Loucy (cell line): ENCODE results near the gene KCTD19.
A peak's percentile ranks its signal among the peaks of the same experiment; 100 is the strongest.

Source experiments
- H2AFZ ChIP-seq: fragments of 200-600 bp; sonication (generic); 2 replicates; pipeline ENCODE4 v1.6.0; 2016; ENCODE audit warnings: antibody characterized with exemption, mild to moderate bottlenecking, low read length, moderate library complexity
- H3F3A ChIP-seq: fragments of 200-600 bp; 2 replicates; pipeline ENCODE4 v1.6.0; 2016; ENCODE audit warnings: antibody characterized with exemption, low read depth, mild to moderate bottlenecking
- H3K27me3 ChIP-seq: fragments of 200-600 bp; sonication (generic); 2 replicates; pipeline ENCODE4 v1.6.1; 2014; ENCODE audit warnings: low read length, mild to moderate bottlenecking; ENCODE audit not compliant: insufficient read depth, poor library complexity, severe bottlenecking
- H3K36me3 ChIP-seq: fragments of 200-600 bp; sonication (generic); 2 replicates; pipeline ENCODE4 v1.6.1; 2016; ENCODE audit warnings: low read length; ENCODE audit not compliant: insufficient read depth
- H3K4me1 ChIP-seq: fragments of 200-600 bp; sonication (generic); 2 replicates; pipeline ENCODE4 v1.5.1; 2014; ENCODE audit warnings: low read length, mild to moderate bottlenecking; ENCODE audit not compliant: insufficient read depth, poor library complexity, severe bottlenecking
- H3K4me2 ChIP-seq: fragments of 200-600 bp; sonication (generic); 2 replicates; pipeline ENCODE4 v1.6.0; 2014; ENCODE audit warnings: antibody characterized with exemption, low read length, low read depth, mild to moderate bottlenecking; ENCODE audit not compliant: poor library complexity, severe bottlenecking
- H3K4me3 ChIP-seq: fragments of 200-600 bp; sonication (generic); 2 replicates; pipeline ENCODE4 v1.5.1; 2014; ENCODE audit warnings: low read length, mild to moderate bottlenecking, mixed read lengths; ENCODE audit not compliant: poor library complexity, severe bottlenecking
- H3K79me2 ChIP-seq: fragments of 200-600 bp; sonication (generic); 2 replicates; pipeline ENCODE4 v1.6.1; 2014; ENCODE audit warnings: low read length; ENCODE audit not compliant: insufficient read depth
- H3K9ac ChIP-seq: fragments of 200-600 bp; sonication (generic); 2 replicates; pipeline ENCODE4 v1.6.0; 2014; ENCODE audit warnings: mild to moderate bottlenecking, low read depth, low read length, moderate library complexity; ENCODE audit not compliant: poor library complexity, severe bottlenecking
- H3K9me2 ChIP-seq: fragments of 200-600 bp; sonication (generic); replicated peaks from 2 replicates; pipeline ENCODE4 v1.6.1; 2016; ENCODE audit warnings: low read depth, low read length, mixed read lengths
- H3K9me3 ChIP-seq: fragments of 200-600 bp; sonication (generic); 2 replicates; pipeline ENCODE4 v1.6.1; 2014; ENCODE audit warnings: mild to moderate bottlenecking, antibody characterized with exemption, low read length, low read depth; ENCODE audit not compliant: insufficient read depth
- H4K20me1 ChIP-seq: fragments of 200-600 bp; sonication (generic); 2 replicates; pipeline ENCODE4 v1.6.0; 2014; ENCODE audit warnings: antibody characterized with exemption, low read length, mild to moderate bottlenecking; ENCODE audit not compliant: insufficient read depth, poor library complexity, severe bottlenecking
- CTCF ChIP-seq: fragments of 200-600 bp; sonication (generic); conservative IDR thresholded peaks from 2 replicates; pipeline ENCODE4 v1.5.1; 2014; ENCODE audit warnings: mild to moderate bottlenecking, antibody characterized with exemption, low read length
- EZH2phosphoT487 ChIP-seq: fragments of 200-600 bp; IDR thresholded peaks from 2 replicates; pipeline ENCODE4 v1.6.1; 2018; ENCODE audit warnings: antibody characterized with exemption, mild to moderate bottlenecking, moderate library complexity, borderline replicate concordance

The KCTD19 gene

GRCh38 chr16:67252609-67253497, 73.7 kb downstream of the KCTD19 start:
- no peaks in the 10 kb centered on the region for H3K27me3 ChIP-seq
- no peaks in the 10 kb centered on the region for H3K9me3 ChIP-seq
- no peaks in the 10 kb centered on the region for H4K20me1 ChIP-seq
- TF ChIP-seq CTCF (no peak), EZH2phosphoT487 (no peak)
- no peak overlapping the region for H3K9ac ChIP-seq
- no peaks in the 10 kb centered on the region for H3K36me3 ChIP-seq
- no peaks in the 10 kb centered on the region for H3K9me2 ChIP-seq
- no peak overlapping the region for H2AFZ ChIP-seq
- H3K79me2 ChIP-seq = no peaks in the 10 kb centered on the region
- no peaks in the 10 kb centered on the region for H3F3A ChIP-seq
- peaks cover 19% of the 10 kb centered on the region for H3K4me1 ChIP-seq
- H3K4me3 ChIP-seq = no peak overlapping the region
- H3K4me2 ChIP-seq = no peak overlapping the region

- no peak overlapping the region; the same call in 1 of the 2 replicates for H2AFZ ChIP-seq
- H3K9ac ChIP-seq = peak overlapping the region; percentile 83
Measured at GRCh38 chr16:67250045-67250327, 76.6 kb downstream of the KCTD19 start.

GRCh38 chr16:67249178-67250044, 77.1 kb downstream of the KCTD19 start:
- peak overlapping the region; percentile 99 for H3K4me2 ChIP-seq
- H3F3A ChIP-seq = peaks cover 8% of the 10 kb centered on the region
- H4K20me1 ChIP-seq = peaks cover 9% of the 10 kb centered on the region
- no peaks in the 10 kb centered on the region for H3K27me3 ChIP-seq
- no peaks in the 10 kb centered on the region for H3K36me3 ChIP-seq
- TF ChIP-seq EZH2phosphoT487 (no peak), CTCF (no peak; the same call in 1 of the 2 replicates)
- H3K79me2 ChIP-seq = peaks cover 18% of the 10 kb centered on the region; the same call in 1 of the 2 replicates
- H3K4me3 ChIP-seq = peak overlapping the region; percentile 88
- H3K9ac ChIP-seq = peak overlapping the region; percentile 83
- peaks cover 49% of the 10 kb centered on the region for H3K4me1 ChIP-seq
- H3K9me2 ChIP-seq = no peaks in the 10 kb centered on the region
- H2AFZ ChIP-seq = peak overlapping the region; percentile 37
- no peaks in the 10 kb centered on the region for H3K9me3 ChIP-seq

More at GRCh38 chr16:67250045-67250327, 76.6 kb downstream of the KCTD19 start:
- Histone ChIP-seq H4K20me1 (peaks cover 8% of the 10 kb centered on the region), H3K4me1 (peaks cover 43% of the 10 kb centered on the region), H3K4me3 (peak overlapping the region; percentile 88), H3K36me3 (no peaks in the 10 kb centered on the region), H3K27me3 (no peaks in the 10 kb centered on the region), H3K9me2 (no peaks in the 10 kb centered on the region), H3K79me2 (peaks cover 18% of the 10 kb centered on the region; the same call in 1 of the 2 replicates), H3K4me2 (peak overlapping the region; percentile 99), H3F3A (peaks cover 2% of the 10 kb centered on the region), H3K9me3 (no peaks in the 10 kb centered on the region)
- TF ChIP-seq EZH2phosphoT487 (no peak), CTCF (no peak)
